Mesodermal cell (in vitro differentiated cells): ENCODE results near the gene CCER1.
A peak's percentile ranks its signal among the peaks of the same experiment; 100 is the strongest.

Source experiments
- H3K27ac ChIP-seq: 2 replicates; pipeline ENCODE4 v1.7.0; 2013; ENCODE audit warnings: mild to moderate bottlenecking, low read depth, low read length, moderate library complexity; ENCODE audit not compliant: severe bottlenecking
- H3K36me3 ChIP-seq: 2 replicates; pipeline ENCODE4 v1.7.1; 2013; ENCODE audit warnings: mild to moderate bottlenecking, low read length, moderate library complexity; ENCODE audit not compliant: control insufficient read depth, insufficient read depth
- H3K4me1 ChIP-seq: one replicate; pipeline ENCODE4 v1.7.1; 2013; ENCODE audit warnings: mild to moderate bottlenecking, low read length; ENCODE audit not compliant: insufficient read depth, control insufficient read depth, poor library complexity, severe bottlenecking
- H3K4me3 ChIP-seq: 2 replicates; pipeline ENCODE4 v1.7.0; 2013; ENCODE audit warnings: low read length, control low read depth, mild to moderate bottlenecking; ENCODE audit not compliant: insufficient read depth, poor library complexity, severe bottlenecking; ENCODE audit errors: extremely low read depth
- H3K9me3 ChIP-seq: 2 replicates; pipeline ENCODE4 v1.7.1; 2013; ENCODE audit warnings: mild to moderate bottlenecking, low read length, moderate library complexity; ENCODE audit not compliant: control insufficient read depth
- WGBS, 2 experiments: methylation state at CpG; one replicate each; pipeline ENCODE4 v1.1.5; 2013; ENCODE audit warnings: missing lambda C conversion rate in 2 of 2; ENCODE audit not compliant: insufficient coverage in 2 of 2; 5-methylcytosine and 5-hydroxymethylcytosine counted together

CCER1 gene

GRCh38 chr12:90951432-90952105 is 3.4 kb downstream of the CCER1 start:
- Histone ChIP-seq H3K36me3 (no peaks in the 10 kb centered on the region), H3K4me1 (no peaks in the 10 kb centered on the region), H3K4me3 (no peak overlapping the region), H3K27ac (no peak overlapping the region), H3K9me3 (no peaks in the 10 kb centered on the region)

GRCh38 chr12:90947869-90948268 is 7.1 kb downstream of the CCER1 start:
- Histone ChIP-seq H3K9me3 (no peaks in the 10 kb centered on the region), H3K4me1 (no peaks in the 10 kb centered on the region), H3K4me3 (no peak overlapping the region), H3K36me3 (no peaks in the 10 kb centered on the region), H3K27ac (no peak overlapping the region)
- WGBS, 2 experiments, result 88 to 94% methylated on average over 6 of the region's 7 CpGs

- Histone ChIP-seq H3K36me3 (no peaks in the 10 kb centered on the region), H3K27ac (no peak overlapping the region), H3K4me3 (no peak overlapping the region), H3K4me1 (no peaks in the 10 kb centered on the region), H3K9me3 (no peaks in the 10 kb centered on the region)
- WGBS, 2 experiments, result no CpG with 5 or more reads among the region's 1 CpG
These were observed 9.8 kb downstream of the CCER1 start for GRCh38 chr12:90945070-90945649.

- H3K4me1 ChIP-seq, result peaks cover 2% of the 10 kb centered on the region
- no peaks in the 10 kb centered on the region for H3K36me3 ChIP-seq
- H3K27ac ChIP-seq, result no peak overlapping the region
- no peak overlapping the region for H3K4me3 ChIP-seq
- H3K9me3 ChIP-seq, result no peaks in the 10 kb centered on the region
- 86 to 100% methylated on average over 1 of the region's 1 CpG for WGBS, 2 experiments
These were observed 11.7 kb downstream of the CCER1 start for GRCh38 chr12:90943255-90943654.

GRCh38 chr12:90940872-90941499 is 14.0 kb downstream of the CCER1 start:
- no peak overlapping the region for H3K4me3 ChIP-seq
- peaks cover 4% of the 10 kb centered on the region for H3K9me3 ChIP-seq
- no peak overlapping the region for H3K27ac ChIP-seq
- H3K4me1 ChIP-seq, result peaks cover 7% of the 10 kb centered on the region
- H3K36me3 ChIP-seq, result no peaks in the 10 kb centered on the region
- WGBS, 2 experiments, result 0% methylated on average over 1 of the region's 3 CpGs; no CpG with 5 or more reads in 1 of the 2 experiments

GRCh38 chr12:90939382-90939781 is 15.6 kb downstream of the CCER1 start:
- H3K9me3 ChIP-seq, result peaks cover 4% of the 10 kb centered on the region
- no peaks in the 10 kb centered on the region for H3K36me3 ChIP-seq
- H3K27ac ChIP-seq, result no peak overlapping the region
- H3K4me3 ChIP-seq, result no peak overlapping the region
- WGBS, 2 experiments, result 100% methylated on average over 1 of the region's 1 CpG
- H3K4me1 ChIP-seq, result peaks cover 7% of the 10 kb centered on the region

- peaks cover 4% of the 10 kb centered on the region for H3K9me3 ChIP-seq
- WGBS, 2 experiments, result 76 to 90% methylated on average over 2 of the region's 6 CpGs
These were observed 16.5 kb downstream of the CCER1 start for GRCh38 chr12:90938451-90938850.

GRCh38 chr12:90937651-90938050 is 17.3 kb downstream of the CCER1 start:
- H3K4me3 ChIP-seq, result no peak overlapping the region
- H3K36me3 ChIP-seq, result no peaks in the 10 kb centered on the region
- H3K9me3 ChIP-seq, result peaks cover 4% of the 10 kb centered on the region
- no peak overlapping the region for H3K27ac ChIP-seq
- no CpG with 5 or more reads among the region's 2 CpGs for WGBS, 2 experiments
- peaks cover 7% of the 10 kb centered on the region for H3K4me1 ChIP-seq

More at GRCh38 chr12:90938451-90938850, 16.5 kb downstream of the CCER1 start:
- H3K4me3 ChIP-seq, result no peak overlapping the region
- peak overlapping the region; percentile 30 for H3K27ac ChIP-seq
- H3K4me1 ChIP-seq, result peaks cover 7% of the 10 kb centered on the region
- H3K36me3 ChIP-seq, result no peaks in the 10 kb centered on the region

- H3K36me3 ChIP-seq, result no peaks in the 10 kb centered on the region
- H3K9me3 ChIP-seq, result peaks cover 4% of the 10 kb centered on the region
- H3K27ac ChIP-seq, result no peak overlapping the region
- 77 to 93% methylated on average over 3 of the region's 5 CpGs for WGBS, 2 experiments
- H3K4me3 ChIP-seq, result no peak overlapping the region
- peaks cover 7% of the 10 kb centered on the region for H3K4me1 ChIP-seq
These were observed 18.6 kb downstream of the CCER1 start for GRCh38 chr12:90936230-90937005.

- no peaks in the 10 kb centered on the region for H3K4me1 ChIP-seq
- no peak overlapping the region for H3K27ac ChIP-seq
- no peak overlapping the region for H3K4me3 ChIP-seq
- H3K36me3 ChIP-seq, result no peaks in the 10 kb centered on the region
- H3K9me3 ChIP-seq, result no peaks in the 10 kb centered on the region
- WGBS, 2 experiments, result 50 to 59% methylated on average over 1 to 3 of the region's 5 CpGs
These were observed 29.4 kb downstream of the CCER1 start for GRCh38 chr12:90925562-90925961.
